Karpas-422 (cell line): Measurements from ENCODE around the gene DHH. TPM values are rescaled to one million over a fixed set of nuclear protein-coding genes. Genes with fewer than 3 reads are reported as not detected.

ENCODE experiments used
- DNase-seq: peaks from one replicate; pipeline ENCODE4 v3.0.0-alpha.2; 2015
- H2AFZ ChIP-seq: fragments of 200-600 bp; sonication (generic); 2 replicates; pipeline ENCODE4 v1.6.1; 2014; ENCODE audit warnings: antibody characterized with exemption, low read length, mixed read lengths
- H3K27ac ChIP-seq: fragments of 200-600 bp; sonication (generic); 2 replicates; pipeline ENCODE4 v1.5.1; 2014; ENCODE audit warnings: mild to moderate bottlenecking, low read length, moderate library complexity
- H3K27me3 ChIP-seq: fragments of 200-600 bp; sonication (generic); 2 replicates; pipeline ENCODE4 v1.6.1; 2014; ENCODE audit warnings: low read length, mixed read lengths
- H3K36me3 ChIP-seq: fragments of 200-600 bp; sonication (generic); 2 replicates; pipeline ENCODE4 v1.6.1; 2014; ENCODE audit warnings: low read length, mixed read lengths; ENCODE audit not compliant: insufficient read depth
- H3K4me1 ChIP-seq: fragments of 200-600 bp; sonication (generic); 2 replicates; pipeline ENCODE4 v1.6.1; 2014; ENCODE audit warnings: mild to moderate bottlenecking, low read length, mixed read lengths
- H3K4me2 ChIP-seq: fragments of 200-600 bp; sonication (generic); 2 replicates; pipeline ENCODE4 v1.6.1; 2014; ENCODE audit warnings: low read length, low read depth, mild to moderate bottlenecking; ENCODE audit not compliant: poor library complexity, severe bottlenecking
- H3K4me3 ChIP-seq: fragments of 200-600 bp; sonication (generic); 2 replicates; pipeline ENCODE4 v1.5.1; 2014; ENCODE audit warnings: mild to moderate bottlenecking, antibody characterized with exemption, low read length, mixed read lengths
- H3K79me2 ChIP-seq: fragments of 200-600 bp; sonication (generic); 2 replicates; pipeline ENCODE4 v1.6.1; 2014; ENCODE audit warnings: mild to moderate bottlenecking, low read length, mixed read lengths
- H3K9ac ChIP-seq: fragments of 200-600 bp; sonication (generic); 2 replicates; pipeline ENCODE4 v1.6.0; 2014; ENCODE audit warnings: low read length
- H3K9me2 ChIP-seq: fragments of 200-600 bp; sonication (generic), shearing (Covaris generic); replicated peaks from 2 replicates; pipeline ENCODE4 v1.6.0; 2014; ENCODE audit warnings: mild to moderate bottlenecking, low read length, moderate library complexity; ENCODE audit not compliant: insufficient read depth
- H3K9me3 ChIP-seq: fragments of 300-700, 200-600 bp; sonication (generic); 2 replicates; pipeline ENCODE4 v1.6.1; 2014; ENCODE audit warnings: low read length, mixed read lengths
- H4K20me1 ChIP-seq: fragments of 200-600 bp; sonication (generic); 2 replicates; pipeline ENCODE4 v1.6.1; 2014; ENCODE audit warnings: mild to moderate bottlenecking, antibody characterized with exemption, low read length, low read depth; ENCODE audit not compliant: insufficient read depth
- total RNA-seq: library from RNA; depleted of rRNA; stranded (reverse); fragments of >200 nt; shearing (Covaris generic); gene quantifications from 2 replicates; pipeline ENCODE4 v1.2.3, GENCODE V29; 2014; ENCODE audit warnings: low replicate concordance

DHH gene
- total RNA-seq, 1 experiment from 2014 or later = 0.26 TPM

GRCh38 chr12:49060237-49061156 is 34.1 kb downstream of the DHH start, which contains the start of gene KMT2D:
TSS of gene KMT2D (minus strand) at chr12:49060794. CDS start at chr12:49055324, 5,470 bp downstream.
- no peaks in the 10 kb centered on the region for H3K9me2 ChIP-seq
- peak within 1 kb of the TSS; percentile 84 for H3K27ac ChIP-seq
- H2AFZ ChIP-seq = peak within 1 kb of the TSS; percentile 92
- peaks cover 64% of the 10 kb centered on the region for H3K4me1 ChIP-seq
- H4K20me1 ChIP-seq = peaks cover 39% of the 10 kb centered on the region
- no peaks in the 10 kb centered on the region for H3K27me3 ChIP-seq
- peak within 1 kb of the TSS; percentile 95 for H3K4me3 ChIP-seq
- H3K4me2 ChIP-seq = peak within 1 kb of the TSS; percentile 95
- H3K9me3 ChIP-seq = no peaks in the 10 kb centered on the region
- H3K36me3 ChIP-seq = peaks cover under 1% of the 10 kb centered on the region; the same call in 1 of the 2 replicates
- peaks cover 61% of the 10 kb centered on the region for H3K79me2 ChIP-seq
- DNase-seq = peak; percentile 98
- peak within 1 kb of the TSS; percentile 96 for H3K9ac ChIP-seq

GRCh38 chr12:49059299-49060171 is 35.1 kb downstream of the DHH start:
- DNase-seq = peak; percentile 69
- Histone ChIP-seq H3K4me1 (peaks cover 60% of the 10 kb centered on the region), H3K9ac (peak overlapping the region; percentile 96), H3K36me3 (peaks cover 9% of the 10 kb centered on the region), H3K27me3 (no peaks in the 10 kb centered on the region), H3K79me2 (peaks cover 71% of the 10 kb centered on the region), H3K9me2 (no peaks in the 10 kb centered on the region), H3K9me3 (no peaks in the 10 kb centered on the region), H3K27ac (peak overlapping the region; percentile 84), H4K20me1 (peaks cover 49% of the 10 kb centered on the region), H2AFZ (no peak overlapping the region), H3K4me2 (peak overlapping the region; percentile 95), H3K4me3 (peak overlapping the region; percentile 95)

GRCh38 chr12:49059045-49059298 is 35.6 kb downstream of the DHH start:
- DNase-seq = no peak
- Histone ChIP-seq H2AFZ (no peak overlapping the region), H3K9me3 (no peaks in the 10 kb centered on the region), H3K36me3 (peaks cover 9% of the 10 kb centered on the region), H3K27me3 (no peaks in the 10 kb centered on the region), H3K4me1 (peaks cover 54% of the 10 kb centered on the region), H3K9me2 (no peaks in the 10 kb centered on the region), H3K79me2 (peaks cover 77% of the 10 kb centered on the region), H3K4me2 (peak overlapping the region; percentile 95), H3K9ac (peak overlapping the region; percentile 96), H4K20me1 (peaks cover 54% of the 10 kb centered on the region), H3K27ac (peak overlapping the region; percentile 84), H3K4me3 (peak overlapping the region; percentile 95)

- Histone ChIP-seq H3K9me3 (no peaks in the 10 kb centered on the region), H3K9ac (peak overlapping the region; percentile 96), H4K20me1 (peaks cover 57% of the 10 kb centered on the region), H3K9me2 (no peaks in the 10 kb centered on the region), H2AFZ (no peak overlapping the region), H3K27me3 (no peaks in the 10 kb centered on the region), H3K27ac (peak overlapping the region; percentile 84), H3K79me2 (peaks cover 81% of the 10 kb centered on the region), H3K4me1 (peaks cover 51% of the 10 kb centered on the region), H3K4me2 (peak overlapping the region; percentile 95), H3K4me3 (peak overlapping the region; percentile 95), H3K36me3 (peaks cover 9% of the 10 kb centered on the region)
- DNase-seq = no peak
These were observed 36.1 kb downstream of the DHH start for GRCh38 chr12:49058366-49059044.

- peaks cover 59% of the 10 kb centered on the region for H4K20me1 ChIP-seq
- peaks cover 87% of the 10 kb centered on the region for H3K79me2 ChIP-seq
- H3K27me3 ChIP-seq = no peaks in the 10 kb centered on the region
- peak overlapping the region; percentile 95 for H3K4me3 ChIP-seq
- H2AFZ ChIP-seq = no peak overlapping the region
- H3K4me2 ChIP-seq = peak overlapping the region; percentile 95
- peak; percentile 49 for DNase-seq
- H3K9me2 ChIP-seq = no peaks in the 10 kb centered on the region
- peaks cover 46% of the 10 kb centered on the region for H3K4me1 ChIP-seq
- no peak overlapping the region for H3K27ac ChIP-seq
- peaks cover 15% of the 10 kb centered on the region for H3K36me3 ChIP-seq
- H3K9ac ChIP-seq = peak overlapping the region; percentile 96
- H3K9me3 ChIP-seq = no peaks in the 10 kb centered on the region
These were observed 36.7 kb downstream of the DHH start for GRCh38 chr12:49057888-49058287.

GRCh38 chr12:49055978-49056754 is 38.4 kb downstream of the DHH start:
- Histone ChIP-seq H3K4me3 (peak overlapping the region; percentile 95), H3K36me3 (peaks cover 17% of the 10 kb centered on the region), H3K4me2 (peak overlapping the region; percentile 95)

GRCh38 chr12:49055092-49055491 is 39.5 kb downstream of the DHH start:
- H4K20me1 ChIP-seq = peaks cover 62% of the 10 kb centered on the region
- no peak overlapping the region for H3K9ac ChIP-seq
- no peaks in the 10 kb centered on the region for H3K27me3 ChIP-seq
- DNase-seq = no peak
- no peak overlapping the region for H3K4me3 ChIP-seq
- H2AFZ ChIP-seq = no peak overlapping the region
- H3K27ac ChIP-seq = no peak overlapping the region
- no peak overlapping the region for H3K4me2 ChIP-seq
- peaks cover 74% of the 10 kb centered on the region for H3K79me2 ChIP-seq
- H3K9me2 ChIP-seq = no peaks in the 10 kb centered on the region
- peaks cover 33% of the 10 kb centered on the region for H3K4me1 ChIP-seq
- H3K36me3 ChIP-seq = peaks cover 21% of the 10 kb centered on the region
- H3K9me3 ChIP-seq = no peaks in the 10 kb centered on the region

More at GRCh38 chr12:49055978-49056754, 38.4 kb downstream of the DHH start:
- peak; percentile 85 for DNase-seq
- no peak overlapping the region for H3K27ac ChIP-seq
- H3K9me3 ChIP-seq = no peaks in the 10 kb centered on the region
- peaks cover 81% of the 10 kb centered on the region for H3K79me2 ChIP-seq
- H3K9ac ChIP-seq = peak overlapping the region; percentile 96
- no peaks in the 10 kb centered on the region for H3K9me2 ChIP-seq
- peaks cover 62% of the 10 kb centered on the region for H4K20me1 ChIP-seq
- no peak overlapping the region for H2AFZ ChIP-seq
- H3K27me3 ChIP-seq = no peaks in the 10 kb centered on the region
- H3K4me1 ChIP-seq = peaks cover 33% of the 10 kb centered on the region
